Nephron (organoid): ENCODE results near the gene CERK.

Experiments
- H3K27ac Mint-ChIP-seq, 3 experiments: 2 replicates each; pipeline ENCODE4 v1.8.0; 2020; ENCODE audit warnings: mixed read lengths in 3 of 3, mild to moderate bottlenecking in 2 of 3, moderate library complexity in 1 of 3
- H3K27me3 Mint-ChIP-seq: 2 replicates; pipeline ENCODE4 v1.8.0; 2021; ENCODE audit warnings: low read depth, mild to moderate bottlenecking, moderate library complexity, mixed read lengths
- H3K36me3 Mint-ChIP-seq: 2 replicates; pipeline ENCODE4 v1.8.0; 2020; ENCODE audit warnings: low read depth, mixed read lengths
- H3K4me1 Mint-ChIP-seq: 2 replicates; pipeline ENCODE4 v1.8.0; 2020; ENCODE audit warnings: mixed read lengths
- H3K4me3 Mint-ChIP-seq, 3 experiments: 2 replicates each; pipeline ENCODE4 v1.8.0; 2020; ENCODE audit warnings: mild to moderate bottlenecking in 3 of 3, mixed read lengths in 3 of 3, moderate library complexity in 2 of 3
- H3K9me3 Mint-ChIP-seq: 2 replicates; pipeline ENCODE4 v1.8.0; 2020; ENCODE audit warnings: mixed read lengths
- CTCF ChIP-seq, 3 experiments: fragments of 200-600 bp; sonication (generic); IDR thresholded peaks; one replicate each; pipeline ENCODE4 v1.5.0; 2021; ENCODE audit warnings: antibody characterized with exemption in 3 of 3; ENCODE audit not compliant: unreplicated experiment in 3 of 3

CERK gene

GRCh38 chr22:46708766-46709330, 29.2 kb downstream of the CERK start:
- no peaks in the 10 kb centered on the region for H3K27me3 Mint-ChIP-seq
- H3K4me1 Mint-ChIP-seq, result no peaks in the 10 kb centered on the region
- TF ChIP-seq CTCF (IDR thresholded peaks at IDR 0.05; ENCODE audit: unreplicated experiment in 3 of 3), result no peak
- no peaks in the 10 kb centered on the region for H3K9me3 Mint-ChIP-seq
- H3K27ac Mint-ChIP-seq, result no peak overlapping the region
- no peak overlapping the region for H3K4me3 Mint-ChIP-seq
- peaks cover 79% of the 10 kb centered on the region for H3K36me3 Mint-ChIP-seq

- Mint-ChIP-seq H3K36me3 (peaks cover 78% of the 10 kb centered on the region), H3K27ac (no peak overlapping the region), H3K27me3 (no peaks in the 10 kb centered on the region), H3K4me1 (no peaks in the 10 kb centered on the region), H3K9me3 (no peaks in the 10 kb centered on the region), H3K4me3 (no peak overlapping the region)
- no peak for TF ChIP-seq CTCF (IDR thresholded peaks at IDR 0.05; ENCODE audit: unreplicated experiment in 3 of 3)
Measured at GRCh38 chr22:46707827-46708570, 30.1 kb downstream of the CERK start.

- no peaks in the 10 kb centered on the region for H3K4me1 Mint-ChIP-seq
- H3K27me3 Mint-ChIP-seq, result no peaks in the 10 kb centered on the region
- H3K9me3 Mint-ChIP-seq, result no peaks in the 10 kb centered on the region
- H3K36me3 Mint-ChIP-seq, result peaks cover 78% of the 10 kb centered on the region
- H3K27ac Mint-ChIP-seq, result no peak overlapping the region
- no peak for TF ChIP-seq CTCF (IDR thresholded peaks at IDR 0.05; ENCODE audit: unreplicated experiment in 3 of 3)
- H3K4me3 Mint-ChIP-seq, result no peak overlapping the region
Measured at GRCh38 chr22:46707305-46707704, 30.7 kb downstream of the CERK start.

- Mint-ChIP-seq H3K4me1 (no peaks in the 10 kb centered on the region), H3K9me3 (no peaks in the 10 kb centered on the region), H3K36me3 (peaks cover 70% of the 10 kb centered on the region), H3K27me3 (no peaks in the 10 kb centered on the region), H3K4me3 (no peak overlapping the region), H3K27ac (no peak overlapping the region)
- TF ChIP-seq CTCF (IDR thresholded peaks at IDR 0.05; ENCODE audit: unreplicated experiment in 3 of 3), result no peak
Measured at GRCh38 chr22:46706060-46706459, 32.0 kb downstream of the CERK start.

GRCh38 chr22:46703996-46704370, 34.1 kb downstream of the CERK start:
- Mint-ChIP-seq H3K36me3 (peaks cover 62% of the 10 kb centered on the region), H3K27ac (no peak overlapping the region), H3K27me3 (no peaks in the 10 kb centered on the region), H3K9me3 (no peaks in the 10 kb centered on the region), H3K4me1 (no peaks in the 10 kb centered on the region), H3K4me3 (no peak overlapping the region)
- no peak for TF ChIP-seq CTCF (IDR thresholded peaks at IDR 0.05; ENCODE audit: unreplicated experiment in 3 of 3)
